Keratinocyte (primary cell): ENCODE results near the gene SMAD7.

ENCODE experiments used
- CTCF ChIP-seq, 3 experiments: IDR thresholded peaks in 1 of 3; conservative IDR thresholded peaks in 1 of 3; optimal IDR thresholded peaks in 1 of 3; 2 replicates in 2 of 3; 3 replicates in 1 of 3; pipeline versions ENCODE3 to v1.5.1; 2011; ENCODE audit warnings: low read length in 3 of 3, mild to moderate bottlenecking in 3 of 3, moderate library complexity in 2 of 3, control low read depth in 1 of 3, inconsistent platforms in 1 of 3; ENCODE audit not compliant: insufficient read depth in 2 of 3; ENCODE audit errors: extremely low read depth in 1 of 3
- EZH2 ChIP-seq: IDR thresholded peaks from one replicate; pipeline ENCODE4 v1.6.1; 2012; ENCODE audit warnings: inconsistent platforms, mild to moderate bottlenecking, low read length, moderate library complexity

GRCh38 chr18:48905513-48905912, 45.3 kb downstream of the SMAD7 start:
- TF ChIP-seq CTCF (optimal IDR thresholded peaks at IDR 0.05 in 1 of 3, IDR thresholded peaks at IDR 0.05 in 1 of 3, conservative IDR thresholded peaks at IDR 0.05 in 1 of 3; ENCODE audit: extremely low read depth in 1 of 3, insufficient read depth in 2 of 3, low read length in 3 of 3) (no peak), EZH2 (no peak)
